Measurements from ENCODE around the gene LILRA1. TPM values are rescaled to one million over a fixed set of nuclear protein-coding genes. Genes with fewer than 3 reads are reported as not detected.

Gene LILRA1
- total and polyA plus RNA-seq, 2 of the 13 experiments (the other 11 are each of a cell fraction or from before 2014, with no cell fraction given): not detected

- TF ChIP-seq ZNF552 (CRISPR knock-in tag; IDR thresholded peaks at IDR 0.05; ENCODE audit: borderline replicate concordance) (no peak), KLF15 (CRISPR knock-in tag; IDR thresholded peaks at IDR 0.05; ENCODE audit: borderline replicate concordance) (no peak)
Measured at GRCh38 chr19:54554896-54555295, 38.5 kb upstream of the LILRA1 start (continued).

DNA sequence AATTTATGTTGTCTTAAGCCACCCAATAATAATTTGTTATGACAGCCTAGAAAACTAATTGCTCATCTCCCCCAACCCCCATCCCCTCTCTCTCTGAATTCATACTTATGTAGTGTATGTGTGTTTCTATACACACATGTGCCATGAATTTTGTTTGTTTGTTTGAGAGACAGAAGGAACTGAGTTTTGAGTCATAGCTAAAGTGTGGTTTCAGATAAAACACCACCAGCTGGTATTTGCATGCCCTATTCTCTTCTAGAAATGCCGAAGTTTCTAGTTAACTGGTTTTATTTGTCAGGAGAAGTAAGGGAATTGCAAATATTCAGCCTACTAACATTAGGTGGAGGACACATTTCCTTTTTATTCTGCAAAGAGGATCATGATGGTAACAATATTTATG lies 37.2 kb upstream of the LILRA1 start:
- Histone ChIP-seq H3K4me1 (ENCODE audit: insufficient read depth, low read length) (no peaks in the 10 kb centered on the region), H3K9ac (ENCODE audit: insufficient read depth, low read depth, low read length) (no peak overlapping the region), H3K36me3 (replicated peaks in 1 of 2; ENCODE audit: control insufficient read depth in 1 of 2, insufficient read depth in 2 of 2, low read length in 2 of 2) (no peaks in the 10 kb centered on the region), H3K27ac (ENCODE audit: extremely low read length, insufficient read depth, low read length) (no peak overlapping the region), H4K20me1 (ENCODE audit: insufficient read depth, low read length) (no peaks in the 10 kb centered on the region), H2AFZ (ENCODE audit: low read length) (no peak overlapping the region), H3K4me2 (ENCODE audit: low read depth, low read length) (no peak overlapping the region), H3K4me3 (replicated peaks in 1 of 3; ENCODE audit: insufficient read depth in 1 of 3, low read depth in 2 of 3, low read length in 3 of 3) (no peak overlapping the region), H3K79me2 (ENCODE audit: insufficient read depth, low read length) (no peaks in the 10 kb centered on the region), H3K9me3 (ENCODE audit: low read length) (no peaks in the 10 kb centered on the region), H3K27me3 (ENCODE audit: control insufficient read depth in 1 of 2, insufficient read depth in 2 of 2, low read length in 2 of 2) (no peaks in the 10 kb centered on the region; a peak in 1 of 5 replicates)
- FAIRE-seq: no peak
- no TSS peak for BruUV-seq (replicated peaks)
- intact Hi-C loops (cut with micrococcal nuclease; ENCODE audit: unreplicated experiment) (no loop called here), in situ Hi-C loops (cut with HindIII; ENCODE audit: extremely low pct_ligation_motif_present, low pct_unique_long_range_greater_than_20kb) (no loop called here)
- ATAC-seq: no peak
- DNase-seq (ENCODE audit: low spot score): no peak
- ChIA-PET CTCF (ENCODE audit: low intra/inter-chr PET ratio, low total read pairs) (no interaction called here), POLR2A (no interaction called here)
- 0% methylated on average over 1 of the region's 1 CpG for WGBS (ENCODE audit: low lambda C conversion rate)
- TF ChIP-seq, protein P1, sequence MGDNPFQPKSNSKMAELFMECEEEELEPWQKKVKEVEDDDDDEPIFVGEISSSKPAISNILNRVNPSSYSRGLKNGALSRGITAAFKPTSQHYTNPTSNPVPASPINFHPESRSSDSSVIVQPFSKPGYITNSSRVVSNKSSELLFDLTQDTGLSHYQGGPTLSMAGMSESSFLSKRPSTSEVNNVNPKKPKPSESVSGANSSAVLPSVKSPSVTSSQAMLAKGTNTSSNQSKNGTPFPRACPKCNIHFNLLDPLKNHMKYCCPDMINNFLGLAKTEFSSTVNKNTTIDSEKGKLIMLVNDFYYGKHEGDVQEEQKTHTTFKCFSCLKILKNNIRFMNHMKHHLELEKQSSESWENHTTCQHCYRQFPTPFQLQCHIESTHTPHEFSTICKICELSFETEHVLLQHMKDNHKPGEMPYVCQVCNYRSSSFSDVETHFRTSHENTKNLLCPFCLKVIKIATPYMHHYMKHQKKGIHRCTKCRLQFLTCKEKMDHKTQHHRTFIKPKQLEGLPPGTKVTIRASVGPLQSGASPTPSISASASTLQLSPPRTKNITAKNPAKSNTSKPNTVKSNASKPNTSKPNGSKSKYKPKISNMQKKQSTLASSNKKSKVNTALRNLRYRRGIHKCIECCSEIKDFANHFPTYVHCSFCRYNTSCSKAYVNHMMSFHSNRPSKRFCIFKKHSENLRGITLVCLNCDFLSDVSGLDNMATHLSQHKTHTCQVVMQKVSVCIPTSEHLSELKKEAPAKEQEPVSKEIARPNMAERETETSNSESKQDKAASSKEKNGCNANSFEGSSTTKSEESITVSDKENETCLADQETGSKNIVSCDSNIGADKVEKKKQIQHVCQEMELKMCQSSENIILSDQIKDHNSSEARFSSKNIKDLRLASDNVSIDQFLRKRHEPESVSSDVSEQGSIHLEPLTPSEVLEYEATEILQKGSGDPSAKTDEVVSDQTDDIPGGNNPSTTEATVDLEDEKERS (CRISPR knock-in tag; IDR thresholded peaks at IDR 0.05): no peak
- no peak for TF ChIP-seq ZNF253 (CRISPR knock-in tag; IDR thresholded peaks at IDR 0.05; ENCODE audit: borderline replicate concordance)
- no peak for TF ChIP-seq ZNF552 (CRISPR knock-in tag; IDR thresholded peaks at IDR 0.05; ENCODE audit: borderline replicate concordance)
- TF ChIP-seq ZNF232 (CRISPR knock-in tag; IDR thresholded peaks at IDR 0.05; ENCODE audit: borderline replicate concordance): no peak
- TF ChIP-seq ZFP36L2 (CRISPR knock-in tag; IDR thresholded peaks at IDR 0.05): no peak
- no peak for TF ChIP-seq TOE1 (CRISPR knock-in tag; IDR thresholded peaks at IDR 0.05)
- no peak for TF ChIP-seq ZBTB7B (CRISPR knock-in tag; IDR thresholded peaks at IDR 0.05)
- no peak for TF ChIP-seq NCOA1 (CRISPR knock-in tag; IDR thresholded peaks at IDR 0.05)
- TF ChIP-seq ZNF564 (CRISPR knock-in tag; IDR thresholded peaks at IDR 0.05): no peak
- TF ChIP-seq, protein P2, sequence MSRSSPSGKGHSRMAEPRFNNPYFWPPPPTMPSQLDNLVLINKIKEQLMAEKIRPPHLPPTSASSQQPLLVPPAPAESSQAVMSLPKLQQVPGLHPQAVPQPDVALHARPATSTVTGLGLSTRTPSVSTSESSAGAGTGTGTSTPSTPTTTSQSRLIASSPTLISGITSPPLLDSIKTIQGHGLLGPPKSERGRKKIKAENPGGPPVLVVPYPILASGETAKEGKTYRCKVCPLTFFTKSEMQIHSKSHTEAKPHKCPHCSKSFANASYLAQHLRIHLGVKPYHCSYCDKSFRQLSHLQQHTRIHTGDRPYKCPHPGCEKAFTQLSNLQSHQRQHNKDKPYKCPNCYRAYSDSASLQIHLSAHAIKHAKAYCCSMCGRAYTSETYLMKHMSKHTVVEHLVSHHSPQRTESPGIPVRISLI (CRISPR knock-in tag; IDR thresholded peaks at IDR 0.05; ENCODE audit: borderline replicate concordance): no peak
- TF ChIP-seq DMAP1 (CRISPR knock-in tag; IDR thresholded peaks at IDR 0.05): no peak
- TF ChIP-seq ATRX (CRISPR knock-in tag; IDR thresholded peaks at IDR 0.05; ENCODE audit: borderline replicate concordance): no peak
- TF ChIP-seq BCLAF1 (IDR thresholded peaks at IDR 0.05): no peak
- no peak for TF ChIP-seq ARHGAP35 (CRISPR knock-in tag; IDR thresholded peaks at IDR 0.05; ENCODE audit: borderline replicate concordance)
- TF ChIP-seq, protein P3, sequence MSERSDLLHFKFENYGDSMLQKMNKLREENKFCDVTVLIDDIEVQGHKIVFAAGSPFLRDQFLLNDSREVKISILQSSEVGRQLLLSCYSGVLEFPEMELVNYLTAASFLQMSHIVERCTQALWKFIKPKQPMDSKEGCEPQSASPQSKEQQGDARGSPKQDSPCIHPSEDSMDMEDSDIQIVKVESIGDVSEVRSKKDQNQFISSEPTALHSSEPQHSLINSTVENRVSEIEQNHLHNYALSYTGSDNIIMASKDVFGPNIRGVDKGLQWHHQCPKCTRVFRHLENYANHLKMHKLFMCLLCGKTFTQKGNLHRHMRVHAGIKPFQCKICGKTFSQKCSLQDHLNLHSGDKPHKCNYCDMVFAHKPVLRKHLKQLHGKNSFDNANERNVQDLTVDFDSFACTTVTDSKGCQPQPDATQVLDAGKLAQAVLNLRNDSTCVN (CRISPR knock-in tag; IDR thresholded peaks at IDR 0.05; ENCODE audit: borderline replicate concordance): no peak

Data from HepG2 (cell line).